PC-3 (cell line): ENCODE measurements around the gene KLHDC3. TPM values are rescaled to one million over a fixed set of nuclear protein-coding genes. Genes with fewer than 3 reads are reported as not detected.

Source experiments
- ATAC-seq: fragments of 200-7000 bp; cut with Tn5 transposase; 2 replicates; pipeline ENCODE4 v1.9.1; 2020; ENCODE audit warnings: mild to moderate bottlenecking, moderate library complexity
- BruUV-seq: library from RNA; stranded (reverse); fragments of 400-500 nt; replicated peaks from 2 replicates; lab custom pipeline; 2021; lab: Mats Ljungman, UMichigan
- CTCF ChIA-PET: fragments of 300-600 bp; sonication (Branson Sonifier 250); formaldehyde crosslinking; loops from one replicate; lab custom pipeline; 2022; ENCODE audit warnings: antibody characterized with exemption; lab: Charles Lee
- POLR2A ChIA-PET: fragments of 300-600 bp; sonication (Branson Sonifier 250); formaldehyde crosslinking; loops from one replicate; lab custom pipeline; 2022; ENCODE audit warnings: antibody characterized with exemption; ENCODE audit not compliant: unreplicated experiment; lab: Charles Lee
- DNase-seq: peaks from one replicate; pipeline ENCODE4 v3.0.0-alpha.2; 2015
- H2AFZ ChIP-seq: fragments of 300-600 bp; sonication (generic); 2 replicates; pipeline ENCODE4 v1.6.0; 2016; ENCODE audit warnings: antibody characterized with exemption, low read length
- H3F3A ChIP-seq: fragments of 300-600 bp; sonication (generic); one replicate; pipeline ENCODE4 v1.6.0; 2017; ENCODE audit warnings: antibody characterized with exemption, low read length, control low read depth, mild to moderate bottlenecking; ENCODE audit not compliant: unreplicated experiment
- H3K27ac ChIP-seq: fragments of 300-600 bp; sonication (generic); 2 replicates; pipeline ENCODE4 v1.5.1; 2016; ENCODE audit warnings: mild to moderate bottlenecking, low read length
- H3K27me3 ChIP-seq: fragments of 300-600 bp; sonication (generic); 2 replicates; pipeline ENCODE4 v1.6.1; 2016; ENCODE audit warnings: low read length, mixed read lengths
- H3K36me3 ChIP-seq: fragments of 300-600 bp; sonication (generic); 2 replicates; pipeline ENCODE4 v1.6.1; 2016; ENCODE audit warnings: low read depth, mixed run types, low read length, mixed read lengths
- H3K4me1 ChIP-seq: fragments of 300-600 bp; sonication (generic); 2 replicates; pipeline ENCODE4 v1.5.1; 2016; ENCODE audit warnings: low read length; ENCODE audit not compliant: insufficient read depth
- H3K4me2 ChIP-seq: fragments of 300-600 bp; sonication (generic); 2 replicates; pipeline ENCODE4 v1.6.0; 2016; ENCODE audit warnings: low read length
- H3K4me3 ChIP-seq: fragments of 300-600 bp; sonication (generic); 2 replicates; pipeline ENCODE4 v1.5.1; 2016; ENCODE audit warnings: mild to moderate bottlenecking, low read length, mixed read lengths
- H3K79me2 ChIP-seq: fragments of 300-600 bp; sonication (generic); 2 replicates; pipeline ENCODE4 v1.6.1; 2017; ENCODE audit warnings: low read length, mixed read lengths
- H3K9ac ChIP-seq: fragments of 300-600 bp; sonication (generic); 2 replicates; pipeline ENCODE4 v1.6.0; 2016; ENCODE audit warnings: mild to moderate bottlenecking, low read length
- H3K9me2 ChIP-seq: fragments of 300-600 bp; sonication (generic); replicated peaks from 2 replicates; pipeline ENCODE4 v1.6.1; 2016; ENCODE audit warnings: mixed run types, low read length, mixed read lengths
- H3K9me3 ChIP-seq: fragments of 300-600 bp; sonication (generic); 2 replicates; pipeline ENCODE4 v1.6.1; 2016; ENCODE audit warnings: low read length, mixed read lengths
- H4K20me1 ChIP-seq: fragments of 300-600 bp; sonication (generic); 2 replicates; pipeline ENCODE4 v1.6.1; 2016; ENCODE audit warnings: low read length, mixed read lengths
- EZH2 ChIP-seq: fragments of 300-600 bp; sonication (generic); IDR thresholded peaks from one replicate; pipeline ENCODE4 v1.6.1; 2017; ENCODE audit warnings: antibody characterized with exemption, mild to moderate bottlenecking, low read length; ENCODE audit not compliant: unreplicated experiment
- EZH2phosphoT487 ChIP-seq: fragments of 300-600 bp; sonication (generic); IDR thresholded peaks from 2 replicates; pipeline ENCODE4 v1.6.1; 2018; ENCODE audit warnings: mild to moderate bottlenecking, antibody characterized with exemption, low read length, borderline replicate concordance
- intact Hi-C: fragments of 100-400 bp; cut with micrococcal nuclease; formaldehyde crosslinking; loops from 2 replicates; pipeline ENCODE4 v1.9.0; 2023
- total RNA-seq: library from RNA; depleted of rRNA; stranded (reverse); fragments of >200 nt; gene quantifications from 2 replicates; pipeline ENCODE4 v1.2.3, GENCODE V29; 2014
- TF ChIP-seq, protein P1 (sequence below): fragments of 300-600 bp; sonication (generic); conservative IDR thresholded peaks from 2 replicates; pipeline ENCODE4 v1.5.1; 2017; ENCODE audit warnings: antibody characterized with exemption, low read depth, mild to moderate bottlenecking, low read length

Gene KLHDC3
- total RNA-seq, 1 experiment from 2014 or later: 76.0 TPM

DNA sequence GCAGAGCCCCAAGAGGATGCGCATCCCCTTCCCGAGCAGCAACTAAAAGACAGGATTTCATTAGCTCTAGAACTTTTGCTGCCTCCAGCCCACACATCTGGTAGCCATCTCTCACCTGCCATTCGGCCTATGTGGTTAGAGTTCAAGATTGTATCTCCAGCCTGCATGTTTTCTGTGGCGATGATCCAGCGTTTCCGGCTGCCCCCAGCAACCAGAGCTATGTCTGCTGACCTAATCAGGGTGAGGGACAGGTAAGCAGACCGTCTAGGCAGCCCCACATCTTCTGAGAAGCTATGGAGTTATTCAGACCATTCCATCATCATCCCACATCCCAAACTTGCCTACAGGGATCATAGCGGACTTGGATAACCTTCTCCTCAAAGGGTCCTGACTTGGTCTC lies 41.9 kb downstream of the KLHDC3 start:
- Histone ChIP-seq H3K79me2 (peaks cover 44% of the 10 kb centered on the region), H4K20me1 (peaks cover 6% of the 10 kb centered on the region; the same call in 1 of the 2 replicates), H3K9me3 (no peaks in the 10 kb centered on the region), H3K27me3 (no peaks in the 10 kb centered on the region), H3K27ac (no peak overlapping the region), H3K9ac (no peak overlapping the region), H2AFZ (no peak overlapping the region), H3K36me3 (peaks cover 16% of the 10 kb centered on the region; the same call in 1 of the 2 replicates), H3F3A (no peaks in the 10 kb centered on the region), H3K4me3 (no peak overlapping the region), H3K4me1 (peaks cover 34% of the 10 kb centered on the region), H3K9me2 (no peaks in the 10 kb centered on the region), H3K4me2 (no peak overlapping the region)
- ChIA-PET CTCF (no interaction called here), POLR2A (no interaction called here)
- ATAC-seq: no peak
- TF ChIP-seq EZH2: no peak
- no peak for TF ChIP-seq EZH2phosphoT487
- TF ChIP-seq, protein P1, sequence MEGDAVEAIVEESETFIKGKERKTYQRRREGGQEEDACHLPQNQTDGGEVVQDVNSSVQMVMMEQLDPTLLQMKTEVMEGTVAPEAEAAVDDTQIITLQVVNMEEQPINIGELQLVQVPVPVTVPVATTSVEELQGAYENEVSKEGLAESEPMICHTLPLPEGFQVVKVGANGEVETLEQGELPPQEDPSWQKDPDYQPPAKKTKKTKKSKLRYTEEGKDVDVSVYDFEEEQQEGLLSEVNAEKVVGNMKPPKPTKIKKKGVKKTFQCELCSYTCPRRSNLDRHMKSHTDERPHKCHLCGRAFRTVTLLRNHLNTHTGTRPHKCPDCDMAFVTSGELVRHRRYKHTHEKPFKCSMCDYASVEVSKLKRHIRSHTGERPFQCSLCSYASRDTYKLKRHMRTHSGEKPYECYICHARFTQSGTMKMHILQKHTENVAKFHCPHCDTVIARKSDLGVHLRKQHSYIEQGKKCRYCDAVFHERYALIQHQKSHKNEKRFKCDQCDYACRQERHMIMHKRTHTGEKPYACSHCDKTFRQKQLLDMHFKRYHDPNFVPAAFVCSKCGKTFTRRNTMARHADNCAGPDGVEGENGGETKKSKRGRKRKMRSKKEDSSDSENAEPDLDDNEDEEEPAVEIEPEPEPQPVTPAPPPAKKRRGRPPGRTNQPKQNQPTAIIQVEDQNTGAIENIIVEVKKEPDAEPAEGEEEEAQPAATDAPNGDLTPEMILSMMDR: no peak
- no TSS peak for BruUV-seq
- DNase-seq: no peak
- intact Hi-C loops: no loop called here

DNA sequence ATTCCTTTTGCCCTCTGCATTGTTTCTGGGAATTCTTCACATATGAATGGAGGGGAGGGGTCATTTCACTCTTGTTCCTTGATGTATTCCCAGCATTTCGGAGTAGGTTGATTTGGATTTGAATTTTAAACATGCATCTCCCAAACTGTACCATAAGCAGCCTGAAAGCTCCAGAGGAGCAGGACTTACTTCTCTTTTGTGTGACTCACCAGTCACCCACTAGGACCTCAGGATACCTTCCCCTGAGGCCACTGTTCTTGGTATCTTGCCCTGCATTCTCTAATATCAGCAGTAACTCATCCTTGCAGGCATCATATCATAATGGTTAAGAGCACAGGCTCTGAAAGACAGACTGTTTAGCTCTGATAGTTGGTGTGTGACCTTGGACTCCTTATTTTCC lies 44.5 kb downstream of the KLHDC3 start:
- Histone ChIP-seq H3K36me3 (peaks cover 16% of the 10 kb centered on the region; the same call in 1 of the 2 replicates), H3K4me1 (peaks cover 28% of the 10 kb centered on the region), H3K4me3 (peak overlapping the region; percentile 91), H4K20me1 (peaks cover 6% of the 10 kb centered on the region; the same call in 1 of the 2 replicates), H3K9ac (peak overlapping the region; percentile 93), H3K9me3 (no peaks in the 10 kb centered on the region), H3K27me3 (no peaks in the 10 kb centered on the region), H3K79me2 (peaks cover 29% of the 10 kb centered on the region), H3F3A (no peaks in the 10 kb centered on the region), H2AFZ (no peak overlapping the region), H3K9me2 (no peaks in the 10 kb centered on the region), H3K4me2 (peak overlapping the region; percentile 93), H3K27ac (peak overlapping the region; percentile 14; the same call in 1 of the 2 replicates)
- CTCF ChIA-PET: no interaction called here
- no peak for ATAC-seq
- no peak for TF ChIP-seq EZH2
- TF ChIP-seq EZH2phosphoT487: no peak
- TF ChIP-seq, protein P1: no peak
- POLR2A ChIA-PET: no interaction called here
- intact Hi-C loops: no loop called here
- peak; percentile 33 for DNase-seq
- no TSS peak for BruUV-seq
